GM19397 (cell line): Measurements from ENCODE around the gene TEN1.

ENCODE experiments used
- ATAC-seq: cut with Tn5 transposase; IDR thresholded peaks from one replicate; pipeline ENCODE4 v1.9.1; 2021; ENCODE audit warnings: mild to moderate bottlenecking, moderate library complexity; ENCODE audit not compliant: unreplicated experiment

The TEN1 gene

GRCh38 chr17:76005263-76006149 lies 26.5 kb downstream of the TEN1 start:
- no peak for ATAC-seq

GRCh38 chr17:76007131-76007849 lies 28.2 kb downstream of the TEN1 start:
- no peak for ATAC-seq

DNA sequence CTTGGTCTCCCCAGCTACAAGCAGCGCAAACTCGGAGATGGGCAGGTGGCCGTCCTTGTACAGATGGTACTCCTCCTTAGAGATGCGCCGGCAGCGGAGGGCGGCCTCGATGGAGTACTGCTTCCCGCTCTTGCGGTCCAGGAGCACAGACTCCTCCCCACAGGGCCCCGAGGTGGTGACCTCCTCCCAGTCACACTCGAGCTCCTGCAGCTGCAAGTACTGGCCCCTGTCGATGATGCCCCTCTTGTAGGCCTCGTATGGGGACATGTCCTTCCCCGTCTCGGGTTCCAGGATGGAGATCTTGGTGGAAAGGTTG lies 28.8 kb downstream of the TEN1 start:
- ATAC-seq = no peak

- no peak for ATAC-seq
These were observed 29.2 kb downstream of the TEN1 start for GRCh38 chr17:76008208-76008607.

GRCh38 chr17:76008630-76009425 lies 29.8 kb downstream of the TEN1 start:
- no peak for ATAC-seq

- no peak for ATAC-seq
These were observed 30.4 kb downstream of the TEN1 start for GRCh38 chr17:76009447-76009846.

GRCh38 chr17:76009969-76010661 lies 31.1 kb downstream of the TEN1 start:
- ATAC-seq = no peak

DNA sequence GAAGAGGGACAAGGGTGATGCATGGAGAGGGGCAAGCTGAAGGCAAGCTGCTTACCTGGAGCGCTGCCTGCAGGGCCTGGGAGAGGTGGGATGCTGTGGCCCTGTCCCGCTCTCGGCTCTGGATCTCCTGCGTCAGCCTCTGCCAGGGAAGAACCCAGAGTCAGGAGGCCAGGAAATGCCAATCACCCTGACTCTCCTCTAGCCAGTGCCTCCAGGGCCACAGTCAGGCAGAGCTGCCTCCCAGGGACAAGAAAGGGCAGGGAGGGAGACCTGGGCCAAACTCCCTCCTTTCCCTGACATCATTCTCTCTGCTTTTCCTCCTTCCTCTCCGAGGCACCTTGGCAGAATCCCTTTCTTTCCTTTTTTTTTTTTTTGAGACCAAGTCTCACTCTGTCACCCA lies 32.9 kb downstream of the TEN1 start:
- no peak for ATAC-seq

- ATAC-seq = no peak
These were observed 34.4 kb downstream of the TEN1 start for GRCh38 chr17:76013377-76013932.

- no peak for ATAC-seq
These were observed 35.3 kb downstream of the TEN1 start for GRCh38 chr17:76014100-76014924.

DNA sequence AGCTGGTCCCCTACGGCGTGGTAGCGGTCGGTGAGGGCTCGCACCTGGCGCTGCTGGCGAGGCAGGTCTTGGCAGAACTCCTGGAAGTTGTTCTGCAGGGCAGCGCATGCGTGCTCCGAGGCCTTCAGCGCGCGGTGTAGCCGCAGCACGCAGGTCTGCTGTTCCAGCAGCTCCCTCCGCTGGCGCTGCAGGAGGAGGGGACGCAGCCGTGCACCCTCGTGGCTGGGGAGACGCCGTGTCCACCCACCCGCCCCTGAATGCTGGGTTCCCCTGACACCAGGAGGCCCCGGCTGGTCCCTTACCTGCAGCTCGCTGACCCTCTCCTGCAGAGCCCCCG lies 35.9 kb downstream of the TEN1 start:
- no peak for ATAC-seq

GRCh38 chr17:76017481-76018339 lies 38.7 kb downstream of the TEN1 start:
- ATAC-seq = no peak

- ATAC-seq = no peak
These were observed 39.3 kb downstream of the TEN1 start for GRCh38 chr17:76018340-76018680.

GRCh38 chr17:76018801-76019200 lies 39.8 kb downstream of the TEN1 start:
- no peak for ATAC-seq

GRCh38 chr17:76019833-76020467 lies 40.9 kb downstream of the TEN1 start:
- no peak for ATAC-seq

- no peak for ATAC-seq
These were observed 43.2 kb downstream of the TEN1 start for GRCh38 chr17:76022285-76022684.

- ATAC-seq = no peak
These were observed 44.2 kb downstream of the TEN1 start for GRCh38 chr17:76022973-76023899.

DNA sequence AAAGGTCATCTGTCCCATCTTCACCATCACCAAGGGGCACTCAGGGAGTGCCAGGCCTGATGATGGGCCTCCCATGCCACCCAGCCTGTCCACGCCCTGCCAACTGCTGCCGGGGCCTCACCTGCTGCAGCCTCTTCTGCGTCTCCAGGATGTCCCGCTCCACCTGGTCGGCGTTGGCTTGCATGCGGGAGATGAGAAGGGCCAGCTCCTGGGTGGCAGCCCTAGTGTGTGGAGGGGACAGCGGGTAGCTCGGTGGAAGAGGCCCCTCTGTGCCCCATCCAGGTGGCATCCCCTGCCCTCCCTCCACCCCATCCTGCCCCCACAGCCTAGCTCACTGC lies 44.8 kb downstream of the TEN1 start:
- ATAC-seq = no peak
